Smooth muscle cell (in vitro differentiated cells): ENCODE data around the gene UNK. TPM values are rescaled to one million over a fixed set of nuclear protein-coding genes. Genes with fewer than 3 reads are reported as not detected.
"Not testable (repeated sequence)": the region's sequence is repeated elsewhere in the genome, so short reads cannot be mapped to it uniquely, and the experiment has no call there.

Experiments used
- DNase-seq: peaks from one replicate; lab custom pipeline; 2025; ENCODE audit not compliant: unreplicated experiment; lab: John Stamatoyannopoulos, UW
- H2AFZ ChIP-seq: fragments of 200-600 bp; sonication (generic); 2 replicates; pipeline ENCODE4 v1.6.0; 2016; ENCODE audit warnings: antibody characterized with exemption, low read depth, mild to moderate bottlenecking
- H3F3A ChIP-seq: fragments of 200-600 bp; sonication (generic); 2 replicates; pipeline ENCODE4 v1.6.0; 2017; ENCODE audit warnings: antibody characterized with exemption, low read depth
- H3K27ac ChIP-seq: fragments of 200-600 bp; sonication (generic); 2 replicates; pipeline ENCODE4 v1.5.1; 2016; ENCODE audit warnings: low read depth, mild to moderate bottlenecking
- H3K27me3 ChIP-seq: fragments of 200-600 bp; sonication (generic); 2 replicates; pipeline ENCODE4 v1.6.1; 2016; ENCODE audit warnings: low read depth, mild to moderate bottlenecking
- H3K36me3 ChIP-seq: fragments of 200-600 bp; sonication (generic); 2 replicates; pipeline ENCODE4 v1.5.1; 2016; ENCODE audit warnings: low read depth
- H3K4me1 ChIP-seq: fragments of 200-600 bp; sonication (generic); 2 replicates; pipeline ENCODE4 v1.5.1; 2016; ENCODE audit warnings: low read depth
- H3K4me2 ChIP-seq: fragments of 200-600 bp; sonication (generic); 2 replicates; pipeline ENCODE4 v1.6.0; 2016; ENCODE audit warnings: mild to moderate bottlenecking
- H3K4me3 ChIP-seq: fragments of 200-600 bp; sonication (generic); 2 replicates; pipeline ENCODE4 v1.5.1; 2016; ENCODE audit warnings: mild to moderate bottlenecking
- H3K79me2 ChIP-seq: fragments of 200-600 bp; sonication (generic); 2 replicates; pipeline ENCODE4 v1.6.0; 2016; ENCODE audit warnings: low read depth, mild to moderate bottlenecking
- H3K9ac ChIP-seq: fragments of 200-600 bp; sonication (generic); 2 replicates; pipeline ENCODE4 v1.6.0; 2016; ENCODE audit warnings: low read depth
- H3K9me3 ChIP-seq: fragments of 200-600 bp; sonication (generic); replicated peaks from 2 replicates; pipeline ENCODE4 v1.5.1; 2016; ENCODE audit warnings: low read depth
- H4K20me1 ChIP-seq: fragments of 200-600 bp; sonication (generic); 2 replicates; pipeline ENCODE4 v1.6.0; 2016; ENCODE audit warnings: low read depth
- CTCF ChIP-seq: fragments of 200-600 bp; sonication (generic); IDR thresholded peaks from 2 replicates; pipeline ENCODE4 v1.5.1; 2017; ENCODE audit warnings: borderline replicate concordance, mild to moderate bottlenecking, antibody characterized with exemption; ENCODE audit not compliant: insufficient read depth, poor library complexity, severe bottlenecking
- WGBS: methylation state at CpG from one replicate; pipeline ENCODE4 v1.1.7; 2016; ENCODE audit warnings: low lambda C conversion rate; 5-methylcytosine and 5-hydroxymethylcytosine counted together
- polyA plus RNA-seq: library from polyadenylated mRNA; unstranded; fragments of >200 nt; fragmentation: Nextera tagmentation; extraction: Ambion mirVana; gene quantifications from 2 replicates; pipeline ENCODE4 v1.2.1, GENCODE V29; 2016
- total RNA-seq: library from RNA; depleted of rRNA; stranded (reverse); fragments of >200 nt; gene quantifications from 2 replicates; pipeline ENCODE4 v1.2.3, GENCODE V29; 2014

The UNK gene
- total and polyA plus RNA-seq, 2 experiments from 2014 or later = 26.8 to 39.5 TPM

GRCh38 chr17:75759457-75759856 lies 25.1 kb upstream of the UNK start:
- Histone ChIP-seq H3K9me3 (no peaks in the 10 kb centered on the region), H3K27me3 (no peaks in the 10 kb centered on the region), H3K4me1 (peaks cover 8% of the 10 kb centered on the region), H3K9ac (no peak overlapping the region), H3K79me2 (no peaks in the 10 kb centered on the region), H3F3A (no peaks in the 10 kb centered on the region), H3K36me3 (no peaks in the 10 kb centered on the region), H4K20me1 (peaks cover 5% of the 10 kb centered on the region), H3K4me3 (no peak overlapping the region), H2AFZ (no peak overlapping the region), H3K27ac (no peak overlapping the region), H3K4me2 (no peak overlapping the region)
- TF ChIP-seq CTCF = no peak
- WGBS = 92% methylated on average over 3 of the region's 3 CpGs
- DNase-seq = no peak

GRCh38 chr17:75759978-75760640 lies 24.5 kb upstream of the UNK start:
- 87% methylated on average over 6 of the region's 6 CpGs for WGBS
- not testable (repeated sequence) for H3K79me2 ChIP-seq, H3K9ac ChIP-seq, H3F3A ChIP-seq, H3K4me3 ChIP-seq, H3K4me2 ChIP-seq, H3K27ac ChIP-seq, H2AFZ ChIP-seq, H3K36me3 ChIP-seq, H3K4me1 ChIP-seq, H3K9me3 ChIP-seq, H3K27me3 ChIP-seq, H4K20me1 ChIP-seq, DNase-seq

- Histone ChIP-seq H3F3A (peaks cover 5% of the 10 kb centered on the region), H3K9ac (no peak overlapping the region), H3K9me3 (no peaks in the 10 kb centered on the region), H3K27me3 (no peaks in the 10 kb centered on the region), H3K79me2 (no peaks in the 10 kb centered on the region), H3K4me1 (peaks cover 8% of the 10 kb centered on the region), H3K4me3 (no peak overlapping the region), H3K36me3 (no peaks in the 10 kb centered on the region), H4K20me1 (no peaks in the 10 kb centered on the region), H3K27ac (no peak overlapping the region), H3K4me2 (no peak overlapping the region), H2AFZ (no peak overlapping the region)
- no peak for DNase-seq
- over 99% methylated on average over 27 of the region's 27 CpGs for WGBS
- no peak for TF ChIP-seq CTCF
These were observed 21.9 kb upstream of the UNK start for GRCh38 chr17:75762513-75763268.

- Histone ChIP-seq H3K9ac (no peak overlapping the region), H3K27me3 (no peaks in the 10 kb centered on the region), H3K4me1 (peaks cover 8% of the 10 kb centered on the region), H2AFZ (no peak overlapping the region), H3K36me3 (no peaks in the 10 kb centered on the region), H3K79me2 (no peaks in the 10 kb centered on the region), H3K9me3 (no peaks in the 10 kb centered on the region), H3F3A (peaks cover 5% of the 10 kb centered on the region), H4K20me1 (no peaks in the 10 kb centered on the region), H3K27ac (no peak overlapping the region), H3K4me2 (no peak overlapping the region), H3K4me3 (no peak overlapping the region)
- TF ChIP-seq CTCF = no peak
- DNase-seq = no peak
- WGBS = 97% methylated on average over 3 of the region's 3 CpGs
These were observed 21.4 kb upstream of the UNK start for GRCh38 chr17:75763269-75763607.
